NCI-H2029 treated with DMSO at 0.1 percent for 48 hours (cell line): ENCODE measurements around the gene CEP85L.

ENCODE experiments used
- DNase-seq: peaks from one replicate; lab custom pipeline; 2025; lab: John Stamatoyannopoulos, UW

Gene CEP85L

GRCh38 chr6:118621799-118622470, 29.5 kb downstream of the CEP85L start:
- no peak for DNase-seq

- no peak for DNase-seq
These were observed 31.2 kb downstream of the CEP85L start for GRCh38 chr6:118620202-118620601.

- peak; percentile 14 for DNase-seq
These were observed 32.6 kb downstream of the CEP85L start for GRCh38 chr6:118618676-118619377.

- DNase-seq = no peak
These were observed 34.0 kb downstream of the CEP85L start for GRCh38 chr6:118617417-118617816.

GRCh38 chr6:118611334-118611733, 40.1 kb downstream of the CEP85L start:
- no peak for DNase-seq

- DNase-seq = no peak
These were observed 44.5 kb downstream of the CEP85L start for GRCh38 chr6:118606858-118607257.

GRCh38 chr6:118606268-118606667, 45.1 kb downstream of the CEP85L start:
- DNase-seq = no peak

GRCh38 chr6:118603372-118603771, 48.0 kb downstream of the CEP85L start:
- DNase-seq = no peak

GRCh38 chr6:118602300-118602699, 49.1 kb downstream of the CEP85L start:
- DNase-seq = no peak

GRCh38 chr6:118598324-118598723, 53.1 kb downstream of the CEP85L start:
- DNase-seq = no peak

GRCh38 chr6:118597636-118598035, 53.8 kb downstream of the CEP85L start:
- DNase-seq = no peak

GRCh38 chr6:118596774-118597320, 54.5 kb downstream of the CEP85L start:
- DNase-seq = no peak

- no peak for DNase-seq
These were observed 56.5 kb downstream of the CEP85L start for GRCh38 chr6:118594877-118595276.

GRCh38 chr6:118591897-118592296, 59.5 kb downstream of the CEP85L start:
- no peak for DNase-seq

GRCh38 chr6:118589649-118590365, 61.6 kb downstream of the CEP85L start:
- DNase-seq = no peak

GRCh38 chr6:118589186-118589585, 62.2 kb downstream of the CEP85L start:
- no peak for DNase-seq

GRCh38 chr6:118588626-118589025, 62.8 kb downstream of the CEP85L start:
- DNase-seq = no peak

- no peak for DNase-seq
These were observed 64.5 kb downstream of the CEP85L start for GRCh38 chr6:118586746-118587485.

- no peak for DNase-seq
These were observed 66.5 kb downstream of the CEP85L start for GRCh38 chr6:118584911-118585310.

GRCh38 chr6:118581489-118581959, 69.9 kb downstream of the CEP85L start:
- DNase-seq = no peak

GRCh38 chr6:118580585-118581419, 70.6 kb downstream of the CEP85L start:
- DNase-seq = peak; percentile 66
